Aorta (tissue), 5 donors: ENCODE measurements around the gene SPTBN4. TPM values are rescaled to one million over a fixed set of nuclear protein-coding genes. Genes with fewer than 3 reads are reported as not detected.
"Not testable (repeated sequence)": the region's sequence is repeated elsewhere in the genome, so short reads cannot be mapped to it uniquely, and the experiment has no call there.

Experiments used
- ATAC-seq: fragments of 200-7000 bp; cut with Tn5 transposase; one replicate; pipeline ENCODE4 v1.9.1; 2022; ENCODE audit warnings: moderate library complexity; ENCODE audit not compliant: low FRiP score
- DNase-seq, 2 donors: peaks; one replicate each; pipeline ENCODE4 v3.0.0-alpha.2; 2020
- H3K27ac ChIP-seq, 2 donors: one replicate each; pipeline ENCODE4 v1.5.1; 2013; ENCODE audit warnings: low read length in 2 of 2, mild to moderate bottlenecking in 2 of 2, moderate library complexity in 2 of 2, control low read depth in 1 of 2, inconsistent platforms in 1 of 2, low read depth in 1 of 2
- H3K27me3 ChIP-seq, 2 donors: one replicate each; pipeline ENCODE4 v1.6.1; 2013; ENCODE audit warnings: control low read depth in 1 of 2, low read length in 1 of 2, mild to moderate bottlenecking in 1 of 2, moderate library complexity in 1 of 2; ENCODE audit not compliant: insufficient read depth in 2 of 2, control insufficient read depth in 1 of 2
- H3K36me3 ChIP-seq, 2 donors: one replicate each; pipeline ENCODE4 v1.6.1; 2013; ENCODE audit warnings: control low read depth in 1 of 2, low read length in 1 of 2, mild to moderate bottlenecking in 1 of 2; ENCODE audit not compliant: insufficient read depth in 2 of 2, control insufficient read depth in 1 of 2
- H3K4me1 ChIP-seq, 2 donors: one replicate each; pipeline ENCODE4 v1.6.1; 2013; ENCODE audit warnings: low read length in 2 of 2, control low read depth in 1 of 2, mild to moderate bottlenecking in 1 of 2, moderate library complexity in 1 of 2; ENCODE audit not compliant: insufficient read depth in 2 of 2, control insufficient read depth in 1 of 2
- H3K4me3 ChIP-seq, 2 donors: one replicate each; pipeline ENCODE4 v1.5.1; 2013; ENCODE audit warnings: low read length in 2 of 2, control low read depth in 1 of 2, mild to moderate bottlenecking in 1 of 2
- H3K9me3 ChIP-seq: one replicate; pipeline ENCODE4 v1.6.1; 2013; ENCODE audit warnings: mild to moderate bottlenecking, low read length; ENCODE audit not compliant: control insufficient read depth
- WGBS, 2 donors: extraction: QIAGEN DNeasy Blood & Tissue Kit; methylation state at CpG; one replicate each; pipeline ENCODE4 v1.1.7; 2013; 5-methylcytosine and 5-hydroxymethylcytosine counted together
- intact Hi-C, 2 donors: fragments of 100-400 bp; cut with DNase I; formaldehyde crosslinking; loops; one replicate each; pipeline versions ENCODE4 v1.14.2 to v1.15.0; 2022
- polyA plus RNA-seq, 2 donors: library from polyadenylated mRNA; stranded (reverse); fragments of 200-250 nt; gene quantifications; one replicate each; pipeline ENCODE4 v1.2.3, GENCODE V29; 2013
- total RNA-seq, 2 donors: library from RNA; stranded (reverse); fragmentation: NEBNext Ultra II Directional; extraction: Animal tissue kit (Norgen Biotek cat#: 25700); gene quantifications; one replicate each; pipeline ENCODE4 v1.2.1, GENCODE V29; 2021
- donor health status: healthy with polysubstance abuse.
- donor health status: Bipolar disorder and iron deficiency.
- donor health status: DM: no; HTN: no; CAD: no.
- donor health status: DM: no; HTN: no; CAD: no.
- donor health status: DM: yes; HTN: yes; CAD: no.

SPTBN4 gene
- total and polyA plus RNA-seq, 4 donors, result 0.25 to 4.1 (median 2.5) TPM

GRCh38 chr19:40453943-40454342 lies 12.9 kb upstream of the SPTBN4 start:
- H3K4me1 ChIP-seq, H3K27ac ChIP-seq, H3K9me3 ChIP-seq, H3K4me3 ChIP-seq, H3K36me3 ChIP-seq, DNase-seq, H3K27me3 ChIP-seq, intact Hi-C loops, ATAC-seq: not testable (repeated sequence)
- 94 to 96% methylated on average over 6 of the region's 6 CpGs for WGBS, 2 donors

GRCh38 chr19:40457048-40457447 lies 9.8 kb upstream of the SPTBN4 start:
- Histone ChIP-seq H3K36me3 (no peaks in the 10 kb centered on the region), H3K27me3 (no peaks in the 10 kb centered on the region), H3K4me1 (no peaks in the 10 kb centered on the region), H3K27ac (no peak overlapping the region), H3K9me3 (no peaks in the 10 kb centered on the region), H3K4me3 (no peak overlapping the region)
- intact Hi-C loops, result no loop called here
- no peak for ATAC-seq
- 85 to 91% methylated on average over 5 of the region's 5 CpGs for WGBS, 2 donors
- no peak for DNase-seq

GRCh38 chr19:40457953-40458596 lies 8.7 kb upstream of the SPTBN4 start:
- no peak overlapping the region for H3K4me3 ChIP-seq
- whole genome bisulfite sequencing, 2 donors, result 87 to 90% methylated on average over 27 of the region's 27 CpGs
- H3K27ac ChIP-seq, result no peak overlapping the region
- intact Hi-C loops, result no loop called here
- ATAC-seq (no peak), DNase-seq (no peak)
- no peaks in the 10 kb centered on the region for H3K4me1 ChIP-seq
- no peaks in the 10 kb centered on the region for H3K27me3 ChIP-seq
- no peaks in the 10 kb centered on the region for H3K9me3 ChIP-seq
- no peaks in the 10 kb centered on the region for H3K36me3 ChIP-seq

- no peaks in the 10 kb centered on the region for H3K4me1 ChIP-seq
- H3K27ac ChIP-seq, result no peak overlapping the region
- no peak for ATAC-seq
- H3K27me3 ChIP-seq, result no peaks in the 10 kb centered on the region
- intact Hi-C loops, result no loop called here
- 91 to 96% methylated on average over 3 of the region's 3 CpGs for WGBS, 2 donors
- no peaks in the 10 kb centered on the region for H3K36me3 ChIP-seq
- no peak for DNase-seq
- H3K9me3 ChIP-seq, result no peaks in the 10 kb centered on the region
- no peak overlapping the region for H3K4me3 ChIP-seq
Observed at GRCh38 chr19:40458597-40458974, 8.2 kb upstream of the SPTBN4 start.

- peaks cover 0 to 3% of the 10 kb centered on the region in 2 donors for H3K4me1 ChIP-seq
- DNase-seq (no peak), ATAC-seq (no peak)
- 86 to 90% methylated on average over 3 of the region's 3 CpGs for WGBS, 2 donors
- no peak overlapping the region for H3K4me3 ChIP-seq
- H3K9me3 ChIP-seq, result no peaks in the 10 kb centered on the region
- H3K36me3 ChIP-seq, result no peaks in the 10 kb centered on the region
- intact Hi-C loops, result loop anchor here (10.0 kb wide), 3 partner anchors 135 to 175 kb away; partner anchors contain the start of gene LTBP4 (in 1 of the 2)
- H3K27me3 ChIP-seq, result no peaks in the 10 kb centered on the region
- no peak overlapping the region for H3K27ac ChIP-seq
Observed at GRCh38 chr19:40460185-40460584, 6.6 kb upstream of the SPTBN4 start.

- Histone ChIP-seq H3K36me3 (no peaks in the 10 kb centered on the region), H3K27ac (no peak overlapping the region), H3K27me3 (no peaks in the 10 kb centered on the region), H3K4me1 (peaks cover 0 to 3% of the 10 kb centered on the region in 2 donors), H3K4me3 (no peak overlapping the region), H3K9me3 (no peaks in the 10 kb centered on the region)
- intact Hi-C loops, result loop anchor here (10.0 kb wide), 3 partner anchors 133 to 173 kb away; partner anchors contain the start of gene LTBP4 (in 1 of the 2)
- peak in 1 of 2 donors; percentile 85 for DNase-seq
- no peak for ATAC-seq
- 74 to 83% methylated on average over 7 of the region's 7 CpGs for WGBS, 2 donors
Observed at GRCh38 chr19:40461669-40462221, 5.1 kb upstream of the SPTBN4 start.

GRCh38 chr19:40463587-40464037 lies 3.2 kb upstream of the SPTBN4 start:
- 64 to 71% methylated on average over 12 of the region's 12 CpGs for WGBS, 2 donors
- intact Hi-C loops, result loop anchor here (2.0 to 10.0 kb wide), 4 partner anchors 19 to 171 kb away; partner anchors contain the start of genes LTBP4 (in 1 of the 2) and SERTAD3 (in 1 of the 2)
- H3K27ac ChIP-seq, H3K27me3 ChIP-seq, H3K4me1 ChIP-seq, H3K4me3 ChIP-seq, ATAC-seq, H3K9me3 ChIP-seq, H3K36me3 ChIP-seq, DNase-seq: not testable (repeated sequence)

- WGBS, 2 donors, result 20 to 23% methylated on average over 11 of the region's 11 CpGs
- Histone ChIP-seq H3K4me3 (peak overlapping the region; percentile 46 to 57), H3K9me3 (no peaks in the 10 kb centered on the region), H3K27ac (peak overlapping the region; percentile 52 to 56), H3K27me3 (no peaks in the 10 kb centered on the region), H3K36me3 (no peaks in the 10 kb centered on the region), H3K4me1 (peaks cover 0 to 3% of the 10 kb centered on the region in 2 donors)
- intact Hi-C loops, result loop anchor here (2.0 to 10.0 kb wide), 4 partner anchors 20 to 170 kb away; partner anchors contain the start of genes LTBP4 (in 1 of the 2) and SERTAD3 (in 1 of the 2)
- DNase-seq (peak; percentile 92 to 95), ATAC-seq (peak; percentile 62)
Observed at GRCh38 chr19:40464059-40465024, 2.5 kb upstream of the SPTBN4 start.
